ENCODE measurements around the gene CYP2R1. TPM values are rescaled to one million over a fixed set of nuclear protein-coding genes. Genes with fewer than 3 reads are reported as not detected.

Gene CYP2R1
- total RNA-seq, 1 experiment from 2014 or later = 33.0 TPM

- Histone ChIP-seq H3K4me1 (no peaks in the 10 kb centered on the region), H3K4me3 (ENCODE audit: low read depth, low read length) (no peak overlapping the region), H3K9me3 (no peaks in the 10 kb centered on the region), H3K27me3 (replicated peaks; ENCODE audit: control insufficient read depth, insufficient read depth, low read length) (no peaks in the 10 kb centered on the region), H3K36me3 (ENCODE audit: control insufficient read depth, insufficient read depth, low read length) (no peaks in the 10 kb centered on the region)
- CTCF ChIA-PET = no interaction called here
- Mint-ChIP-seq H3K27ac (ENCODE audit: unreplicated experiment) (no peak overlapping the region), H3K9me3 (ENCODE audit: unreplicated experiment) (no peaks in the 10 kb centered on the region), H3K4me3 (ENCODE audit: unreplicated experiment) (no peak overlapping the region), H3K27me3 (ENCODE audit: insufficient read depth, unreplicated experiment) (no peaks in the 10 kb centered on the region), H3K4me1 (ENCODE audit: low read depth, unreplicated experiment) (no peaks in the 10 kb centered on the region), H3K36me3 (ENCODE audit: insufficient read depth, unreplicated experiment) (no peaks in the 10 kb centered on the region)
- POLR2A ChIA-PET = no interaction called here
- BruUV-seq (replicated peaks) = no TSS peak
- no peak for DNase-seq
- intact Hi-C loops (cut with micrococcal nuclease; ENCODE audit: unreplicated experiment) = no loop called here
- no peak for TF ChIP-seq CTCF (IDR thresholded peaks at IDR 0.05; ENCODE audit: insufficient read depth in 1 of 2, low read depth in 1 of 2, low read length in 1 of 2, severe bottlenecking in 1 of 2, unreplicated experiment in 1 of 2)
Observed at GRCh38 chr11:14898355-14898754, 6.3 kb upstream of the CYP2R1 start.

- no peak overlapping the region for H3K4me3 Mint-ChIP-seq (ENCODE audit: unreplicated experiment)
Observed at GRCh38 chr11:14894657-14895598, 2.9 kb upstream of the CYP2R1 start.

More at GRCh38 chr11:14894657-14895598, 2.9 kb upstream of the CYP2R1 start:
- no peaks in the 10 kb centered on the region for H3K36me3 ChIP-seq (ENCODE audit: control insufficient read depth, insufficient read depth, low read length)
- no TSS peak for BruUV-seq (replicated peaks)
- Mint-ChIP-seq H3K9me3 (ENCODE audit: unreplicated experiment) (no peaks in the 10 kb centered on the region), H3K27me3 (ENCODE audit: insufficient read depth, unreplicated experiment) (no peaks in the 10 kb centered on the region), H3K27ac (ENCODE audit: unreplicated experiment) (no peak overlapping the region), H3K36me3 (ENCODE audit: insufficient read depth, unreplicated experiment) (peaks cover 16% of the 10 kb centered on the region), H3K4me1 (ENCODE audit: low read depth, unreplicated experiment) (peaks cover 9% of the 10 kb centered on the region)
- no peak overlapping the region for H3K4me3 ChIP-seq (ENCODE audit: low read depth, low read length)
- no peak for TF ChIP-seq CTCF (IDR thresholded peaks at IDR 0.05; ENCODE audit: insufficient read depth in 1 of 2, low read depth in 1 of 2, low read length in 1 of 2, severe bottlenecking in 1 of 2, unreplicated experiment in 1 of 2)
- H3K27me3 ChIP-seq (replicated peaks; ENCODE audit: control insufficient read depth, insufficient read depth, low read length) = no peaks in the 10 kb centered on the region
- intact Hi-C loops (cut with micrococcal nuclease; ENCODE audit: unreplicated experiment) = loop anchor here (5.0 kb wide), 2 partner anchors 103 to 358 kb away; no protein-coding TSS in a partner anchor
- CTCF ChIA-PET = interaction anchor here (1.1 to 1.7 kb wide), 2 partner anchors 12 to 13 kb away, joined by 4 to 7 read pairs; no protein-coding TSS in a partner anchor
- POLR2A ChIA-PET = no interaction called here
- H3K9me3 ChIP-seq = no peaks in the 10 kb centered on the region
- DNase-seq = peak in 1 of 2 experiments; percentile 37
- peaks cover 7% of the 10 kb centered on the region for H3K4me1 ChIP-seq
